ENCODE measurements around the gene SGCD. TPM values are rescaled to one million over a fixed set of nuclear protein-coding genes. Genes with fewer than 3 reads are reported as not detected.

SGCD gene
- total RNA-seq, 2 experiments from 2014 or later: not detected

- no peak for ATAC-seq (ENCODE audit: poor library complexity)
- H3K36me3 Mint-ChIP-seq (ENCODE audit: low read depth): no peaks in the 10 kb centered on the region
Observed at GRCh38 chr5:156331181-156331580, 4.2 kb downstream of the SGCD start.

GRCh38 chr5:156331845-156332244 lies 4.9 kb downstream of the SGCD start:
- peaks cover 10% of the 10 kb centered on the region for H3K27me3 Mint-ChIP-seq

More at GRCh38 chr5:156331181-156331580, 4.2 kb downstream of the SGCD start:
- peaks cover 16% of the 10 kb centered on the region for H3K27me3 Mint-ChIP-seq
- CTCF ChIA-PET: no interaction called here
- Histone ChIP-seq H3K36me3 (ENCODE audit: insufficient read depth, low read length) (no peaks in the 10 kb centered on the region), H3K27ac (ENCODE audit: low read depth in 1 of 2, low read length in 2 of 2) (no peak overlapping the region), H3K4me1 (ENCODE audit: insufficient read depth, low read length) (no peaks in the 10 kb centered on the region), H3K9me3 (ENCODE audit: control insufficient read depth in 1 of 2, insufficient read depth in 1 of 2, low read length in 2 of 2) (no peaks in the 10 kb centered on the region), H3K27me3 (ENCODE audit: control insufficient read depth in 1 of 2, insufficient read depth in 2 of 2, low read length in 2 of 2) (peaks cover 0 to 4% of the 10 kb centered on the region in 2 experiments), H3K4me3 (ENCODE audit: low read length) (no peak overlapping the region)
- no peaks in the 10 kb centered on the region for H3K9me3 Mint-ChIP-seq
- H3K4me3 Mint-ChIP-seq: no peak overlapping the region
- no peaks in the 10 kb centered on the region for H3K4me1 Mint-ChIP-seq (ENCODE audit: low read depth)
- DNase-seq: no peak
- H3K27ac Mint-ChIP-seq: no peak overlapping the region
- POLR2A ChIA-PET: no interaction called here
- TF ChIP-seq CTCF (IDR thresholded peaks at IDR 0.05): no peak
- intact Hi-C loops (cut with DNase I, micrococcal nuclease): no loop called here

GRCh38 chr5:156332245-156332644 lies 5.3 kb downstream of the SGCD start:
- POLR2A ChIA-PET: no interaction called here
- Histone ChIP-seq H3K4me1 (ENCODE audit: insufficient read depth, low read length) (no peaks in the 10 kb centered on the region), H3K9me3 (ENCODE audit: control insufficient read depth in 1 of 2, insufficient read depth in 1 of 2, low read length in 2 of 2) (no peaks in the 10 kb centered on the region), H3K27me3 (ENCODE audit: control insufficient read depth in 1 of 2, insufficient read depth in 2 of 2, low read length in 2 of 2) (peaks cover 0 to under 1% of the 10 kb centered on the region in 2 experiments), H3K27ac (ENCODE audit: low read depth in 1 of 2, low read length in 2 of 2) (no peak overlapping the region), H3K4me3 (ENCODE audit: low read length) (no peak overlapping the region), H3K36me3 (ENCODE audit: insufficient read depth, low read length) (no peaks in the 10 kb centered on the region)
- no peak for DNase-seq
- no peak overlapping the region for H3K27ac Mint-ChIP-seq
- ATAC-seq (ENCODE audit: poor library complexity): no peak
- intact Hi-C loops (cut with DNase I, micrococcal nuclease): no loop called here
- H3K9me3 Mint-ChIP-seq: no peaks in the 10 kb centered on the region
- CTCF ChIA-PET: no interaction called here
- no peaks in the 10 kb centered on the region for H3K36me3 Mint-ChIP-seq (ENCODE audit: low read depth)
- no peaks in the 10 kb centered on the region for H3K4me1 Mint-ChIP-seq (ENCODE audit: low read depth)
- no peak for TF ChIP-seq CTCF (IDR thresholded peaks at IDR 0.05)
- H3K4me3 Mint-ChIP-seq: no peak overlapping the region
- peaks cover 6% of the 10 kb centered on the region for H3K27me3 Mint-ChIP-seq

More at GRCh38 chr5:156331845-156332244, 4.9 kb downstream of the SGCD start:
- DNase-seq (no peak), ATAC-seq (ENCODE audit: poor library complexity) (no peak)
- intact Hi-C loops (cut with DNase I, micrococcal nuclease): no loop called here
- Mint-ChIP-seq H3K4me3 (no peak overlapping the region), H3K36me3 (ENCODE audit: low read depth) (no peaks in the 10 kb centered on the region), H3K27ac (no peak overlapping the region), H3K4me1 (ENCODE audit: low read depth) (no peaks in the 10 kb centered on the region), H3K9me3 (no peaks in the 10 kb centered on the region)
- no peak for TF ChIP-seq CTCF (IDR thresholded peaks at IDR 0.05)
- peaks cover 0 to 4% of the 10 kb centered on the region in 2 experiments for H3K27me3 ChIP-seq (ENCODE audit: control insufficient read depth in 1 of 2, insufficient read depth in 2 of 2, low read length in 2 of 2)
- CTCF ChIA-PET: no interaction called here
- no peaks in the 10 kb centered on the region for H3K4me1 ChIP-seq (ENCODE audit: insufficient read depth, low read length)
- no peaks in the 10 kb centered on the region for H3K36me3 ChIP-seq (ENCODE audit: insufficient read depth, low read length)
- POLR2A ChIA-PET: no interaction called here
- no peak overlapping the region for H3K27ac ChIP-seq (ENCODE audit: low read depth in 1 of 2, low read length in 2 of 2)
- H3K4me3 ChIP-seq (ENCODE audit: low read length): no peak overlapping the region
- no peaks in the 10 kb centered on the region for H3K9me3 ChIP-seq (ENCODE audit: control insufficient read depth in 1 of 2, insufficient read depth in 1 of 2, low read length in 2 of 2)

All from CD4-positive, alpha-beta T cell (primary cell).